ENCODE data around the gene ADGRL4.

ADGRL4 gene

GRCh38 chr1:78949227-78949626 lies 57.3 kb downstream of the ADGRL4 start:
- H3K9me2 ChIP-seq (replicated peaks; ENCODE audit: insufficient read depth, low read length), result no peaks in the 10 kb centered on the region
- no peak overlapping the region for H2AFZ ChIP-seq (ENCODE audit: low read length)
- no peaks in the 10 kb centered on the region for H3K79me2 ChIP-seq (ENCODE audit: low read length)
- no peak for TF ChIP-seq CTCF (IDR thresholded peaks at IDR 0.05; ENCODE audit: low read length)
- TF ChIP-seq EZH2 (optimal IDR thresholded peaks at IDR 0.05; ENCODE audit: low read depth, low read length), result no peak
- TF ChIP-seq EZH2phosphoT487 (IDR thresholded peaks at IDR 0.05; ENCODE audit: low read length), result no peak
- no peaks in the 10 kb centered on the region for H3K4me1 ChIP-seq (ENCODE audit: low read length)
- no peak overlapping the region for H3K4me2 ChIP-seq (ENCODE audit: low read depth, low read length)
- H3K9me3 ChIP-seq (replicated peaks; ENCODE audit: insufficient read depth, low read length), result no peaks in the 10 kb centered on the region
- H3K4me3 ChIP-seq (ENCODE audit: low read length), result no peak overlapping the region
- no peaks in the 10 kb centered on the region for H4K20me1 ChIP-seq (ENCODE audit: insufficient read depth, low read length)
- H3K36me3 ChIP-seq (replicated peaks; ENCODE audit: insufficient read depth, low read length), result no peaks in the 10 kb centered on the region
- H3F3A ChIP-seq (ENCODE audit: insufficient read depth, low read length), result no peaks in the 10 kb centered on the region
- no peaks in the 10 kb centered on the region for H3K27me3 ChIP-seq (replicated peaks; ENCODE audit: insufficient read depth, low read length)
- H3K27ac ChIP-seq (ENCODE audit: low read length), result no peak overlapping the region
- H3K9ac ChIP-seq (ENCODE audit: low read length), result no peak overlapping the region
- no peak for DNase-seq

- Histone ChIP-seq H3K4me3 (ENCODE audit: low read length) (no peak overlapping the region), H3K9me2 (replicated peaks; ENCODE audit: insufficient read depth, low read length) (no peaks in the 10 kb centered on the region), H2AFZ (ENCODE audit: low read length) (no peak overlapping the region), H3K4me1 (ENCODE audit: low read length) (no peaks in the 10 kb centered on the region), H3K4me2 (ENCODE audit: low read depth, low read length) (no peak overlapping the region), H3K9ac (ENCODE audit: low read length) (no peak overlapping the region), H4K20me1 (ENCODE audit: insufficient read depth, low read length) (no peaks in the 10 kb centered on the region), H3K9me3 (replicated peaks; ENCODE audit: insufficient read depth, low read length) (no peaks in the 10 kb centered on the region), H3K79me2 (ENCODE audit: low read length) (no peaks in the 10 kb centered on the region), H3K27ac (ENCODE audit: low read length) (no peak overlapping the region), H3K36me3 (replicated peaks; ENCODE audit: insufficient read depth, low read length) (no peaks in the 10 kb centered on the region), H3F3A (ENCODE audit: insufficient read depth, low read length) (no peaks in the 10 kb centered on the region), H3K27me3 (replicated peaks; ENCODE audit: insufficient read depth, low read length) (no peaks in the 10 kb centered on the region)
- TF ChIP-seq EZH2phosphoT487 (IDR thresholded peaks at IDR 0.05; ENCODE audit: low read length) (no peak), CTCF (IDR thresholded peaks at IDR 0.05; ENCODE audit: low read length) (no peak), EZH2 (optimal IDR thresholded peaks at IDR 0.05; ENCODE audit: low read depth, low read length) (no peak)
- no peak for DNase-seq
Measured at GRCh38 chr1:78919150-78919549, 87.4 kb downstream of the ADGRL4 start.

GRCh38 chr1:78918157-78918556 lies 88.4 kb downstream of the ADGRL4 start:
- no peak overlapping the region for H3K27ac ChIP-seq (ENCODE audit: low read length)
- no peaks in the 10 kb centered on the region for H3K79me2 ChIP-seq (ENCODE audit: low read length)
- no peak for DNase-seq
- no peaks in the 10 kb centered on the region for H3F3A ChIP-seq (ENCODE audit: insufficient read depth, low read length)
- H3K9me3 ChIP-seq (replicated peaks; ENCODE audit: insufficient read depth, low read length), result no peaks in the 10 kb centered on the region
- H2AFZ ChIP-seq (ENCODE audit: low read length), result no peak overlapping the region
- no peak overlapping the region for H3K4me3 ChIP-seq (ENCODE audit: low read length)
- no peaks in the 10 kb centered on the region for H3K4me1 ChIP-seq (ENCODE audit: low read length)
- no peak for TF ChIP-seq EZH2phosphoT487 (IDR thresholded peaks at IDR 0.05; ENCODE audit: low read length)
- H3K36me3 ChIP-seq (replicated peaks; ENCODE audit: insufficient read depth, low read length), result no peaks in the 10 kb centered on the region
- no peaks in the 10 kb centered on the region for H4K20me1 ChIP-seq (ENCODE audit: insufficient read depth, low read length)
- H3K27me3 ChIP-seq (replicated peaks; ENCODE audit: insufficient read depth, low read length), result no peaks in the 10 kb centered on the region
- H3K4me2 ChIP-seq (ENCODE audit: low read depth, low read length), result no peak overlapping the region
- no peak overlapping the region for H3K9ac ChIP-seq (ENCODE audit: low read length)
- no peaks in the 10 kb centered on the region for H3K9me2 ChIP-seq (replicated peaks; ENCODE audit: insufficient read depth, low read length)

- Histone ChIP-seq H3K4me1 (ENCODE audit: low read length) (no peaks in the 10 kb centered on the region), H3K27ac (ENCODE audit: low read length) (no peak overlapping the region), H3K27me3 (replicated peaks; ENCODE audit: insufficient read depth, low read length) (no peaks in the 10 kb centered on the region), H3K9me2 (replicated peaks; ENCODE audit: insufficient read depth, low read length) (no peaks in the 10 kb centered on the region), H2AFZ (ENCODE audit: low read length) (no peak overlapping the region), H4K20me1 (ENCODE audit: insufficient read depth, low read length) (no peaks in the 10 kb centered on the region), H3K4me3 (ENCODE audit: low read length) (no peak overlapping the region), H3K9ac (ENCODE audit: low read length) (no peak overlapping the region), H3F3A (ENCODE audit: insufficient read depth, low read length) (no peaks in the 10 kb centered on the region), H3K36me3 (replicated peaks; ENCODE audit: insufficient read depth, low read length) (no peaks in the 10 kb centered on the region), H3K79me2 (ENCODE audit: low read length) (no peaks in the 10 kb centered on the region), H3K9me3 (replicated peaks; ENCODE audit: insufficient read depth, low read length) (no peaks in the 10 kb centered on the region), H3K4me2 (ENCODE audit: low read depth, low read length) (no peak overlapping the region)
- no peak for TF ChIP-seq EZH2 (optimal IDR thresholded peaks at IDR 0.05; ENCODE audit: low read depth, low read length)
- no peak for TF ChIP-seq EZH2phosphoT487 (IDR thresholded peaks at IDR 0.05; ENCODE audit: low read length)
- no peak for TF ChIP-seq CTCF (IDR thresholded peaks at IDR 0.05; ENCODE audit: low read length)
- no peak for DNase-seq
Measured at GRCh38 chr1:78916986-78917385, 89.5 kb downstream of the ADGRL4 start.

All from MM.1S (cell line).